Measurements from ENCODE around the gene SNTG2. TPM values are rescaled to one million over a fixed set of nuclear protein-coding genes. Genes with fewer than 3 reads are reported as not detected.

The SNTG2 gene
- total RNA-seq, 6 experiments from 2014 or later, result not detected

DNA sequence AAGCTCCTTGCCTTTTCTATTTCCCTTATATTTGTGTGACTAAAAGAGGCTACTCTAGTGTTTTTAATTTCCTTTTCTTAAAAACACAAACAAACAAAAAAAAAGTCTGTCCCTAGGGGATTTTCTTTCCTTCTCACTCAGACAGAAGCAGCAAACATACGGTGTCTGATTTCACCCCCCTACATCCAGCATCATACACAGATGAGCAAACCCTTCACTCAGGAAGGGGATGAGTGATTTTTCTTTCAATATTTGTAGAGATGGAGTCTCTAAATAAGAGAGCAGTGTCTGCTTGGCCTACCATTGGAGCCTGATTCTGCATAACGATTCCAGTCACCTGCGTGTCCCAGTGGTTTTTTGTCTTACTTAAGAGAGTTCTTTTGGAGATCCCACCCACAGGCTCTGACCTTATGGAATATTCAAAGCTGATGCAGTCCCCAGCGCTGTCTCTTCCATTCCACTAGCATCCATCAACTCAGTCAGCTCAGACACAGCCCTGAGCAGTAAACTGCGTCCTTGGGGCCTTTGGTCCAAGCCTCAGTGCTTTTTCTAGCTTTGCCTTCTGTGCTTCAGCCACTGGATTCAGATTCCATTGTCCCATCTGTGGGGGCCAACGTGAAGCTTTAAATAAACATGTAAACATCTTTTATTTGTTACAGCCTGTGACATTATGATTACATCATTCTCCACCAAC, 410.1 kb downstream of the SNTG2 start:
- H3K4me1 ChIP-seq, result no peaks in the 10 kb centered on the region
- H3K27ac ChIP-seq, result no peak overlapping the region
- H3K4me3 ChIP-seq, result no peak overlapping the region
- H3K9me3 ChIP-seq, result no peaks in the 10 kb centered on the region
- TF ChIP-seq POLR2A (IDR thresholded peaks at IDR 0.05), result no peak
- TF ChIP-seq, protein P1, sequence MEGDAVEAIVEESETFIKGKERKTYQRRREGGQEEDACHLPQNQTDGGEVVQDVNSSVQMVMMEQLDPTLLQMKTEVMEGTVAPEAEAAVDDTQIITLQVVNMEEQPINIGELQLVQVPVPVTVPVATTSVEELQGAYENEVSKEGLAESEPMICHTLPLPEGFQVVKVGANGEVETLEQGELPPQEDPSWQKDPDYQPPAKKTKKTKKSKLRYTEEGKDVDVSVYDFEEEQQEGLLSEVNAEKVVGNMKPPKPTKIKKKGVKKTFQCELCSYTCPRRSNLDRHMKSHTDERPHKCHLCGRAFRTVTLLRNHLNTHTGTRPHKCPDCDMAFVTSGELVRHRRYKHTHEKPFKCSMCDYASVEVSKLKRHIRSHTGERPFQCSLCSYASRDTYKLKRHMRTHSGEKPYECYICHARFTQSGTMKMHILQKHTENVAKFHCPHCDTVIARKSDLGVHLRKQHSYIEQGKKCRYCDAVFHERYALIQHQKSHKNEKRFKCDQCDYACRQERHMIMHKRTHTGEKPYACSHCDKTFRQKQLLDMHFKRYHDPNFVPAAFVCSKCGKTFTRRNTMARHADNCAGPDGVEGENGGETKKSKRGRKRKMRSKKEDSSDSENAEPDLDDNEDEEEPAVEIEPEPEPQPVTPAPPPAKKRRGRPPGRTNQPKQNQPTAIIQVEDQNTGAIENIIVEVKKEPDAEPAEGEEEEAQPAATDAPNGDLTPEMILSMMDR (IDR thresholded peaks at IDR 0.05), result no peak
- intact Hi-C loops (cut with DNase I), result no loop called here
- no peaks in the 10 kb centered on the region for H3K27me3 ChIP-seq
- H3K36me3 ChIP-seq, result no peaks in the 10 kb centered on the region
- DNase-seq, result no peak
- 48% methylated on average over 6 of the region's 6 CpGs for WGBS (ENCODE audit: insufficient coverage, low coverage, low lambda C conversion rate, missing lambda C conversion rate)
- no peak for ATAC-seq

DNA sequence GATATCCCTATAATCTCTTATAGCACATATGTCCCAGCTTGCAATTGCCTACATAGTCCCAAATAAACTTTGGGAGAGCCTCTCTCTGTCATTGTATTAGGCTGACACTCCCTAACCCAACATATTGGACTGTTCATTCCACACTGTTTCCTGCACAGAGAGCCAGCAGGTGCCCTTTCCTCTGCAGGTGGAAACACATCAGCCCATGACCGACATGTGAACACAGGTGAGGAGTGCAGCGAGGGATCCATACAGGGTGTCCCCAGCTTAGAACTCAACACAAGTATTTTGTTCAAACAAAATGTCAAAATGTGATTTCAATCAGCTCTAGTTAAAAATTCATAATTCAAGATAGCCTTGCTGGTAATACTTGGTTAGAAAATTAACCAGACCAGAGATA, 412.7 kb downstream of the SNTG2 start:
- Histone ChIP-seq H3K36me3 (no peaks in the 10 kb centered on the region), H3K27me3 (no peaks in the 10 kb centered on the region), H3K4me1 (no peaks in the 10 kb centered on the region), H3K4me3 (no peak overlapping the region), H3K9me3 (no peaks in the 10 kb centered on the region), H3K27ac (no peak overlapping the region)
- 69% methylated on average over 2 of the region's 2 CpGs for WGBS (ENCODE audit: insufficient coverage, low coverage, low lambda C conversion rate, missing lambda C conversion rate)
- TF ChIP-seq POLR2A (IDR thresholded peaks at IDR 0.05), result no peak
- TF ChIP-seq, protein P1 (IDR thresholded peaks at IDR 0.05), result no peak
- intact Hi-C loops (cut with DNase I), result no loop called here
- ATAC-seq (no peak), DNase-seq (no peak)

DNA sequence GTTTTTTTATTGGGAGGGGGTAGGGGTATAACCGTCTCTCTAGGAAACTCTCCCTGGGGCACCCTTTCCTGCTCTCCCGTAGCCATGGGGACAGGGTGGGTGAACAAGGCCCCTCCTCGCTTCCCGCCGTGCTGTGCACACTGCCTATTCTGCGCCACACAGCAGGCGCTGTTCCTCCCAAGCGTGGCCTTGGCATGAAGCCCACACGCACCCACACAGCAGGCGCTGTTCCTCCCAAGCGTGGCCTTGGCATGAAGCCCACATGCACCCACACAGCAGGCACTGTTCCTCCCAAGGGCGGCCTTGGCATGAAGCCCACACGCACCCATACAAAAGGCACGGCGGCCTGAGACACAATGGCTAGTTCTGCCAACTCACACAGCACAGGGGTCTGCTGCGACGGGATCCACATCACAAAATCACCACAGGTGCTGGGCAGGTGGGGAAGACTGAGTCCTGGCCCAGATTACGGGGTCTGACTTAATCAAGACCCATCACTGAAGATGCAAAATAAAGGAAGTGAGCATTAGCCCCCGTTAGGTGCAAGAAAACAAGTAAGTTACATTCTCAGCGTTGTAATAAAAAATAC, 416.0 kb downstream of the SNTG2 start:
- H3K4me3 ChIP-seq, result no peak overlapping the region
- intact Hi-C loops (cut with DNase I), result no loop called here
- ATAC-seq (peak in 3 of 4 donors; percentile 13 to 47 (median 26)), DNase-seq (peak in 1 of 3 donors; percentile 40)
- H3K36me3 ChIP-seq, result no peaks in the 10 kb centered on the region
- WGBS (ENCODE audit: insufficient coverage, low coverage, low lambda C conversion rate, missing lambda C conversion rate), result 38% methylated on average over 13 of the region's 20 CpGs
- no peaks in the 10 kb centered on the region for H3K9me3 ChIP-seq
- no peaks in the 10 kb centered on the region for H3K27me3 ChIP-seq
- no peaks in the 10 kb centered on the region for H3K4me1 ChIP-seq
- TF ChIP-seq, protein P1 (IDR thresholded peaks at IDR 0.05), result no peak
- no peak overlapping the region for H3K27ac ChIP-seq

DNA sequence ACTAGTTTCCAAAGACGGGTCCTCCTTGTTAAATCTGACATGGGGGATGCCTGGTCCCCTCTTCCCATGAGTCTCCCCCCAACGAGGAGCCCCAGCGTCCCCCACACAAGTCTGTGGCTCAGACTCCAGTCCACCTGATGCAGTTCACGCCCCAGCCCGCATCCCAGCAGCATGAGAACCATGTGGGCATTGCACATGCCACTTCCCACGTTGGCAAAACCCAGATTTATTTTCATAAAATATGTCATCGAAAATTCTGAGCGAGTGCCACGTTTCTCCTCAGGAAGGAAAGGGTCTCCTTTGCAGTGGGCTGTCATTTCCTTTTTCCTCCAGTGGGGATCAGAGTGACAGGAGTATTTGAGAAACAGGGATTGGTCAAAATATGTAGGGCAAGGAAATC, 417.0 kb downstream of the SNTG2 start:
- H3K36me3 ChIP-seq, result no peaks in the 10 kb centered on the region
- WGBS (ENCODE audit: insufficient coverage, low coverage, low lambda C conversion rate, missing lambda C conversion rate), result 32% methylated on average over 7 of the region's 9 CpGs
- intact Hi-C loops (cut with DNase I), result no loop called here
- ATAC-seq (no peak), DNase-seq (no peak)
- no peak for TF ChIP-seq POLR2A (IDR thresholded peaks at IDR 0.05)
- TF ChIP-seq, protein P1 (IDR thresholded peaks at IDR 0.05), result no peak
- H3K4me3 ChIP-seq, result no peak overlapping the region
- H3K9me3 ChIP-seq, result no peaks in the 10 kb centered on the region
- H3K4me1 ChIP-seq, result no peaks in the 10 kb centered on the region
- no peak overlapping the region for H3K27ac ChIP-seq
- no peaks in the 10 kb centered on the region for H3K27me3 ChIP-seq
